ENCODE data around the gene EPAS1. TPM values are rescaled to one million over a fixed set of nuclear protein-coding genes. Genes with fewer than 3 reads are reported as not detected.

EPAS1 gene
- total RNA-seq, 1 experiment from 2014 or later = 77.3 TPM

DNA sequence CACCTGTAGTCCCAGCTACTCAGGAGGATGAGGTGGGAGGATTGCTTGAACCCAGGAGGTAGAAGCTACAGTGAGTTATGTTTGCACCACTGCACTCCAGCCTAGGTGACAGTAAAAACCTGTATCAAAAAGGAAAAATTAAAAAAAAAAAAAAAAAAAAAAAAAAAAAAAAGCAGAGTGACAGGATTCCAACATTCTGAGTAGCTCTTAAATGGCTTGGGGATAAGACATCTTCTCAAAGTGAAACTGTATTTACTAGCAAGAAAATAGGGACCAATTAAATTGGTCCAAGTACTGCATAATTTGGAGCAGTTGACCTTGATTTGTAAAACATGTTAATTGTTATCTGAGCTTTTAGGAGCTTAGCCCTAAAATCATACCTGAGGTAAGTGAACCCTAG, 116.4 kb downstream of the EPAS1 start:
- H3K36me3 Mint-ChIP-seq (ENCODE audit: insufficient read depth, unreplicated experiment) = peaks cover 19% of the 10 kb centered on the region
- H3K4me1 Mint-ChIP-seq (ENCODE audit: low read depth, unreplicated experiment) = peaks cover 17% of the 10 kb centered on the region
- intact Hi-C loops (cut with micrococcal nuclease; ENCODE audit: unreplicated experiment) = no loop called here
- H3K4me3 Mint-ChIP-seq (ENCODE audit: unreplicated experiment) = no peak overlapping the region
- no peak overlapping the region for H3K27ac Mint-ChIP-seq (ENCODE audit: unreplicated experiment)
- no peaks in the 10 kb centered on the region for H3K27me3 Mint-ChIP-seq (ENCODE audit: insufficient read depth, unreplicated experiment)
- peaks cover 22% of the 10 kb centered on the region for H3K4me1 ChIP-seq
- no TSS peak for BruUV-seq (replicated peaks)
- H3K27me3 ChIP-seq (replicated peaks; ENCODE audit: control insufficient read depth, insufficient read depth, low read length) = no peaks in the 10 kb centered on the region
- no peak overlapping the region for H3K4me3 ChIP-seq (ENCODE audit: low read depth, low read length)
- no peak for DNase-seq
- H3K9me3 Mint-ChIP-seq (ENCODE audit: unreplicated experiment) = peaks cover 38% of the 10 kb centered on the region
- peaks cover 7% of the 10 kb centered on the region for H3K9me3 ChIP-seq
- no peaks in the 10 kb centered on the region for H3K36me3 ChIP-seq (ENCODE audit: control insufficient read depth, insufficient read depth, low read length)
- TF ChIP-seq, protein P1, sequence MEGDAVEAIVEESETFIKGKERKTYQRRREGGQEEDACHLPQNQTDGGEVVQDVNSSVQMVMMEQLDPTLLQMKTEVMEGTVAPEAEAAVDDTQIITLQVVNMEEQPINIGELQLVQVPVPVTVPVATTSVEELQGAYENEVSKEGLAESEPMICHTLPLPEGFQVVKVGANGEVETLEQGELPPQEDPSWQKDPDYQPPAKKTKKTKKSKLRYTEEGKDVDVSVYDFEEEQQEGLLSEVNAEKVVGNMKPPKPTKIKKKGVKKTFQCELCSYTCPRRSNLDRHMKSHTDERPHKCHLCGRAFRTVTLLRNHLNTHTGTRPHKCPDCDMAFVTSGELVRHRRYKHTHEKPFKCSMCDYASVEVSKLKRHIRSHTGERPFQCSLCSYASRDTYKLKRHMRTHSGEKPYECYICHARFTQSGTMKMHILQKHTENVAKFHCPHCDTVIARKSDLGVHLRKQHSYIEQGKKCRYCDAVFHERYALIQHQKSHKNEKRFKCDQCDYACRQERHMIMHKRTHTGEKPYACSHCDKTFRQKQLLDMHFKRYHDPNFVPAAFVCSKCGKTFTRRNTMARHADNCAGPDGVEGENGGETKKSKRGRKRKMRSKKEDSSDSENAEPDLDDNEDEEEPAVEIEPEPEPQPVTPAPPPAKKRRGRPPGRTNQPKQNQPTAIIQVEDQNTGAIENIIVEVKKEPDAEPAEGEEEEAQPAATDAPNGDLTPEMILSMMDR (IDR thresholded peaks at IDR 0.05; ENCODE audit: insufficient read depth in 1 of 2, low read depth in 1 of 2, low read length in 1 of 2, severe bottlenecking in 1 of 2, unreplicated experiment in 1 of 2) = no peak
- ChIA-PET POLR2A (no interaction called here), CTCF (interaction anchor here (0.7 kb wide), 1 partner anchor 267 kb away, joined by 3 read pairs; no protein-coding TSS in a partner anchor)

DNA sequence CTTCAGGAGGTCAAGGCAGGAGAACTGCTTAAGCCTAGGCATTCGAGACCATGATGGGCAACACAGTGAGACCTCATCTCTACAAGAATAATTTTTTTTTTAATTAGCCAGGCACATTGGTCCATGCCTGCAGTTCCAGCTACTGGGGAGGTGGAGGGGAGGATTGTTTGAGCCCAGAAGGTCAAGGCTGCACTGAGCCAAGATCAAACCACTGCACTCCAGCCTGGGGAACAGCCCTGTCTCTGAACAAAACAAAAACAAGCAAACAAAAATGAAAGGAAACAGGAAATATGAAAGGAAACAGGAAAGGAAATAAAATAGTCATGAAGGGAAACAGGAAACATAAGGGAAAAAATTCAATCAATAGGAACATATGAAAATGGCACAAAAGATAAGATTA, 117.5 kb downstream of the EPAS1 start:
- Histone ChIP-seq H3K27me3 (replicated peaks; ENCODE audit: control insufficient read depth, insufficient read depth, low read length) (no peaks in the 10 kb centered on the region), H3K4me1 (peaks cover 12% of the 10 kb centered on the region), H3K4me3 (ENCODE audit: low read depth, low read length) (no peak overlapping the region), H3K9me3 (peaks cover 7% of the 10 kb centered on the region), H3K36me3 (ENCODE audit: control insufficient read depth, insufficient read depth, low read length) (no peaks in the 10 kb centered on the region)
- H3K9me3 Mint-ChIP-seq (ENCODE audit: unreplicated experiment) = peaks cover 42% of the 10 kb centered on the region
- no peak overlapping the region for H3K27ac Mint-ChIP-seq (ENCODE audit: unreplicated experiment)
- H3K4me1 Mint-ChIP-seq (ENCODE audit: low read depth, unreplicated experiment) = peaks cover 7% of the 10 kb centered on the region
- BruUV-seq (replicated peaks) = no TSS peak
- TF ChIP-seq, protein P1 (IDR thresholded peaks at IDR 0.05; ENCODE audit: insufficient read depth in 1 of 2, low read depth in 1 of 2, low read length in 1 of 2, severe bottlenecking in 1 of 2, unreplicated experiment in 1 of 2) = no peak
- ChIA-PET POLR2A (no interaction called here), CTCF (no interaction called here)
- H3K36me3 Mint-ChIP-seq (ENCODE audit: insufficient read depth, unreplicated experiment) = peaks cover 12% of the 10 kb centered on the region
- H3K4me3 Mint-ChIP-seq (ENCODE audit: unreplicated experiment) = no peak overlapping the region
- no peaks in the 10 kb centered on the region for H3K27me3 Mint-ChIP-seq (ENCODE audit: insufficient read depth, unreplicated experiment)
- intact Hi-C loops (cut with micrococcal nuclease; ENCODE audit: unreplicated experiment) = no loop called here
- DNase-seq = no peak

DNA sequence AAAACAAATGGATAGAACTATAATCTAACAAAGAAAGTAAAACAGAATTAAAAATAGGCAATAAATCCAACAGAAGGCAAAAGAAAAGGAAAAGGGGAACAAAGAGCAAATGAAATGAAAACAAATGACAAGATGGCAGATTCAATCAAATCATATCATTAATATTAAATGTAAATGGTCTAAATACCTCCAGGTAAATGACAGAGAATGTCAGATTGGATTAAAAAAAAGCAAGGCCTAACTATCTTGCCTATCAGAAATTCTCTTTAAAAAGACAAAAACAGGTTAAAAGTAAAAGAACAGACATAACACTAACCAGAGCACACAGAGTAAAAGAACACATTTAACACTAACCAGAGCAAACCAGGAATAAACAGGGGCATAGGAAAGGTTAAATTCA, 119.1 kb downstream of the EPAS1 start:
- peaks cover 42% of the 10 kb centered on the region for H3K9me3 Mint-ChIP-seq (ENCODE audit: unreplicated experiment)
- no peaks in the 10 kb centered on the region for H3K27me3 Mint-ChIP-seq (ENCODE audit: insufficient read depth, unreplicated experiment)
- ChIA-PET CTCF (no interaction called here), POLR2A (no interaction called here)
- H3K36me3 Mint-ChIP-seq (ENCODE audit: insufficient read depth, unreplicated experiment) = peaks cover 12% of the 10 kb centered on the region
- no peaks in the 10 kb centered on the region for H3K4me1 Mint-ChIP-seq (ENCODE audit: low read depth, unreplicated experiment)
- peak overlapping the region; percentile 23 for H3K27ac Mint-ChIP-seq (ENCODE audit: unreplicated experiment)
- no peak for DNase-seq
- Histone ChIP-seq H3K9me3 (peaks cover 9% of the 10 kb centered on the region), H3K4me1 (0 out of 2 replicates have a peak, but pooled peaks cover 4% of the 10 kb centered on the region), H3K36me3 (ENCODE audit: control insufficient read depth, insufficient read depth, low read length) (no peaks in the 10 kb centered on the region), H3K4me3 (ENCODE audit: low read depth, low read length) (no peak overlapping the region), H3K27me3 (replicated peaks; ENCODE audit: control insufficient read depth, insufficient read depth, low read length) (no peaks in the 10 kb centered on the region)
- TF ChIP-seq, protein P1 (IDR thresholded peaks at IDR 0.05; ENCODE audit: insufficient read depth in 1 of 2, low read depth in 1 of 2, low read length in 1 of 2, severe bottlenecking in 1 of 2, unreplicated experiment in 1 of 2) = no peak
- intact Hi-C loops (cut with micrococcal nuclease; ENCODE audit: unreplicated experiment) = no loop called here
- BruUV-seq (replicated peaks) = no TSS peak
- H3K4me3 Mint-ChIP-seq (ENCODE audit: unreplicated experiment) = no peak overlapping the region
